K562 (cell line): Measurements from ENCODE around the gene LRP1. TPM values are rescaled to one million over a fixed set of nuclear protein-coding genes. Genes with fewer than 3 reads are reported as not detected.

Experiments
- ATAC-seq: fragments of 200-7000 bp; cut with Tn5 transposase; 3 replicates; pipeline ENCODE4 v1.9.1; 2020; ENCODE audit warnings: moderate library complexity
- BruUV-seq: library from RNA; stranded (reverse); fragments of 400-500 nt; replicated peaks from 2 replicates; lab custom pipeline; 2021; lab: Mats Ljungman, UMichigan
- CTCF ChIA-PET: fragments of 300-600 bp; formaldehyde crosslinking; extraction: SDS; loops from one replicate; lab custom pipeline; 2021; ENCODE audit warnings: low intra/inter-chr PET ratio; lab: Yijun Ruan, JAX
- POLR2A ChIA-PET: fragments of 300-600, 350-650 bp; sonication (Branson Sonifier 250); formaldehyde crosslinking; extraction: SDS; loops from one replicate; lab custom pipeline; 2021; ENCODE audit warnings: antibody characterized with exemption, inconsistent platforms; lab: Yijun Ruan, JAX
- DNase-seq, 4 experiments: peaks; one replicate each; pipeline versions ENCODE4 v3.0.0 to v3.0.0-alpha.2; 2011 to 2018; ENCODE audit warnings: low spot score in 3 of 4, mixed read lengths in 3 of 4; ENCODE audit errors: extremely low read depth in 1 of 4
- FAIRE-seq: peaks from 2 replicates; lab custom pipeline; 2011; peaks lifted over from hg19 to GRCh38; lab: Jason Lieb, UNC
- H2AFZ ChIP-seq: 2 replicates; pipeline ENCODE4 v1.6.0; 2011; ENCODE audit warnings: low read depth, low read length, control low read depth, inconsistent platforms
- H3K27ac ChIP-seq: fragments of 200-600 bp; 3 replicates; pipeline ENCODE4 v1.8.0; 2011; ENCODE audit warnings: low read depth, mild to moderate bottlenecking, control low read depth, inconsistent platforms, low read length, moderate library complexity, mixed read lengths; ENCODE audit errors: extremely low read depth
- H3K27me3 ChIP-seq, 2 experiments: fragments of 300-600 bp in 1 of 2; 2 replicates in 1 of 2; 3 replicates in 1 of 2; pipeline versions ENCODE4 v1.6.0 to v1.8.0; 2011; ENCODE audit warnings: inconsistent platforms in 2 of 2, low read length in 2 of 2, mild to moderate bottlenecking in 1 of 2, mixed read lengths in 1 of 2, moderate library complexity in 1 of 2; ENCODE audit not compliant: control insufficient read depth in 2 of 2, insufficient read depth in 2 of 2
- H3K36me3 ChIP-seq: fragments of 300-600 bp; 3 replicates; pipeline ENCODE4 v1.8.0; 2011; ENCODE audit warnings: mild to moderate bottlenecking, low read length, inconsistent platforms; ENCODE audit not compliant: control insufficient read depth, insufficient read depth
- H3K4me1 ChIP-seq, 2 experiments: fragments of 200-600 bp in 1 of 2; replicated peaks in 1 of 2; 2 replicates in 1 of 2; 3 replicates in 1 of 2; pipeline versions ENCODE4 v1.5.1 to v1.8.0; 2011; ENCODE audit warnings: inconsistent platforms in 2 of 2, low read length in 2 of 2, mild to moderate bottlenecking in 1 of 2, mixed read lengths in 1 of 2, moderate library complexity in 1 of 2; ENCODE audit not compliant: control insufficient read depth in 2 of 2, insufficient read depth in 2 of 2
- H3K4me2 ChIP-seq: 2 replicates; pipeline ENCODE4 v1.6.1; 2011; ENCODE audit warnings: low read length, control low read depth, inconsistent platforms, mixed read lengths; ENCODE audit not compliant: insufficient read depth
- H3K4me3 ChIP-seq: fragments of 200-600 bp; sonication (generic), shearing (Covaris generic); 2 replicates; pipeline ENCODE4 v1.5.1; 2016; ENCODE audit warnings: control low read depth, inconsistent platforms
- H3K79me2 ChIP-seq: fragments of 200-600 bp; 3 replicates; pipeline ENCODE4 v1.8.0; 2011; ENCODE audit warnings: low read length, inconsistent platforms; ENCODE audit not compliant: control insufficient read depth, insufficient read depth
- H3K9ac ChIP-seq, 2 experiments: 2 replicates each; pipeline versions ENCODE4 v1.6.0 to v1.6.1; 2011; ENCODE audit warnings: low read depth in 2 of 2, low read length in 2 of 2, control low read depth in 1 of 2, inconsistent platforms in 1 of 2, mild to moderate bottlenecking in 1 of 2, mixed read lengths in 1 of 2; ENCODE audit not compliant: insufficient read depth in 1 of 2
- H3K9me1 ChIP-seq: one replicate; pipeline ENCODE4 v1.6.0; 2011; ENCODE audit warnings: inconsistent platforms, mild to moderate bottlenecking, low read length, moderate library complexity; ENCODE audit not compliant: control insufficient read depth, insufficient read depth
- H3K9me3 ChIP-seq: replicated peaks from 2 replicates; pipeline ENCODE4 v1.5.1; 2011; ENCODE audit warnings: low read depth, low read length, inconsistent platforms; ENCODE audit not compliant: control insufficient read depth, insufficient read depth
- H4K20me1 ChIP-seq: replicated peaks from 2 replicates; pipeline ENCODE4 v1.6.1; 2011; ENCODE audit warnings: low read length, inconsistent platforms, mixed read lengths; ENCODE audit not compliant: control insufficient read depth, insufficient read depth
- AFF4 ChIP-seq: sonication (generic); formaldehyde crosslinking; IDR thresholded peaks from 2 replicates; pipeline ENCODE4 v1.8.0; 2023; ENCODE audit warnings: mild to moderate bottlenecking, missing genetic modification reagents
- BACH1 ChIP-seq: fragments of 200-800 bp; sonication (Bioruptor generic); IDR thresholded peaks from 2 replicates; pipeline ENCODE4 v1.6.1; 2016; ENCODE audit warnings: missing genetic modification characterization, missing compliant biosample characterization
- E2F5 ChIP-seq: sonication (generic); formaldehyde crosslinking; IDR thresholded peaks from 2 replicates; pipeline ENCODE4 v1.8.0; 2022; ENCODE audit warnings: mild to moderate bottlenecking, missing genetic modification reagents
- HDAC1 ChIP-seq, 2 experiments: fragments of 450-650 bp; IDR thresholded peaks; 2 replicates each; pipeline ENCODE4 v1.6.1; 2016 to 2017; ENCODE audit warnings: inconsistent platforms in 1 of 2, mild to moderate bottlenecking in 1 of 2, moderate library complexity in 1 of 2
- POU5F1 ChIP-seq: fragments of 150-350 bp; IDR thresholded peaks from 2 replicates; pipeline ENCODE4 v1.6.1; 2014; ENCODE audit warnings: borderline replicate concordance, low read length, low read depth, mild to moderate bottlenecking; ENCODE audit not compliant: partially characterized antibody
- SRF ChIP-seq, 2 experiments: fragments of 250-450, 450-650 bp in 1 of 2; sonication (Bioruptor Pico) in 1 of 2; sonication (generic) in 1 of 2; formaldehyde crosslinking; IDR thresholded peaks; 2 replicates each; pipeline versions ENCODE4 v1.5.0 to v1.5.1; 2020 to 2022; ENCODE audit warnings: mild to moderate bottlenecking in 1 of 2, missing genetic modification reagents in 1 of 2
- ZNF280A ChIP-seq: fragments of 450-650 bp; IDR thresholded peaks from 2 replicates; pipeline ENCODE4 v1.6.1; 2018; ENCODE audit warnings: mild to moderate bottlenecking, low read depth; ENCODE audit not compliant: partially characterized antibody
- ZNF444 ChIP-seq: fragments of 250-450 bp; sonication (Bioruptor Pico); IDR thresholded peaks from 2 replicates; pipeline ENCODE4 v1.4.0; 2020; ENCODE audit warnings: mild to moderate bottlenecking, moderate library complexity
- WGBS: fragments of 100-300 bp; shearing (Covaris generic); methylation state at CpG from one replicate; pipeline ENCODE4 v1.1.6; 2016; ENCODE audit warnings: low coverage, mixed read lengths; ENCODE audit not compliant: insufficient coverage; ENCODE audit errors: missing lambda C conversion rate; 5-methylcytosine and 5-hydroxymethylcytosine counted together
- in situ Hi-C: fragments of 300-500 bp; cut with MboI; formaldehyde crosslinking; loops from 4 replicates; pipeline ENCODE4 v1.15.0; 2018; ENCODE audit warnings: inconsistent platforms, mixed read lengths
- intact Hi-C: fragments of 100-400 bp; cut with micrococcal nuclease; formaldehyde crosslinking; loops from 2 replicates; pipeline ENCODE4 v1.14.2; 2022
- polyA plus RNA-seq, 8 experiments: library from polyadenylated mRNA; depleted of rRNA in 4 of 8; stranded (reverse) in 5 of 8; unstranded in 3 of 8; fragments of >200 nt; fragmentation: Nextera tagmentation in 2 of 8; fragmentation: Illumina TruSeq in 1 of 8; extraction: Ambion mirVana in 2 of 8; extraction: Trizol in 1 of 8; gene quantifications; 2 replicates each; pipeline versions ENCODE4 v1.2.1 to v1.2.3, GENCODE V29; 2011 to 2014; ENCODE audit warnings: inconsistent platforms in 1 of 8, missing spikeins in 1 of 8
- total RNA-seq, 7 experiments: library from RNA; depleted of rRNA in 6 of 7; stranded (reverse); fragments of >200 nt in 6 of 7; fragmentation: Illumina TruSeq in 2 of 7; extraction: Trizol in 2 of 7; gene quantifications; 2 replicates each; pipeline versions ENCODE4 v1.2.1 to v1.2.3, GENCODE V29; 2011 to 2021; ENCODE audit warnings: low replicate concordance in 1 of 7

LRP1 gene
- total and polyA plus RNA-seq, 9 of the 15 experiments (the other 6 are each of a cell fraction or from before 2014, with no cell fraction given) = 0.04 to 0.64 (median 0.19) TPM; not detected in 2

- H3K79me2 ChIP-seq = no peaks in the 10 kb centered on the region
- TF ChIP-seq ZNF444 (CRISPR knock-in tag) (no peak), BACH1 (tag) (no peak), E2F5 (CRISPR knock-in tag) (0 out of 2 replicates have a peak, but pooled peaks have one; percentile 24), POU5F1 (no peak), SRF (CRISPR knock-in tag; IDR thresholded peaks at IDR 0.05) (no peak), AFF4 (CRISPR knock-in tag) (no peak), HDAC1 (IDR thresholded peaks at IDR 0.05) (no peak), ZNF280A (no peak)
- TF ChIP-seq, all 486 proteins: peak for 1
- 0 out of 2 replicates have a peak, but pooled peaks cover 7% of the 10 kb centered on the region for H4K20me1 ChIP-seq
- no peaks in the 10 kb centered on the region for H3K36me3 ChIP-seq
- ATAC-seq = no peak
- BruUV-seq = no TSS peak
- H3K27ac ChIP-seq = no peak overlapping the region
- peaks cover 12 to 50% of the 10 kb centered on the region in 2 experiments; a peak in 4 of 5 replicates for H3K4me1 ChIP-seq
- CTCF ChIA-PET = interaction anchor here (0.6 to 3.6 kb wide), 4 partner anchors 47 to 161 kb away, joined by 3 to 18 read pairs (median 4); no protein-coding TSS in a partner anchor
- no peak for DNase-seq
- no peak for FAIRE-seq
- H3K4me2 ChIP-seq = no peak overlapping the region
- H3K4me3 ChIP-seq = no peak overlapping the region
- intact Hi-C loops = no loop called here
- no peaks in the 10 kb centered on the region for H3K9me3 ChIP-seq
- POLR2A ChIA-PET = interaction anchor here (1.3 kb wide), 1 partner anchor 95 kb away, joined by 5 read pairs; the partner anchor contains the start of gene NEMP1
- no peak overlapping the region for H2AFZ ChIP-seq
- no peaks in the 10 kb centered on the region for H3K9me1 ChIP-seq
- WGBS = 27% methylated on average over 14 of the region's 14 CpGs
- no peak overlapping the region for H3K9ac ChIP-seq
- peaks cover under 1 to 37% of the 10 kb centered on the region in 2 experiments; a peak in 4 of 5 replicates for H3K27me3 ChIP-seq
- in situ Hi-C loops = no loop called here
These were observed 45.4 kb downstream of the LRP1 start for GRCh38 chr12:57173683-57174082.
